ENCODE measurements around the gene SH3BP4.

SH3BP4 gene

DNA sequence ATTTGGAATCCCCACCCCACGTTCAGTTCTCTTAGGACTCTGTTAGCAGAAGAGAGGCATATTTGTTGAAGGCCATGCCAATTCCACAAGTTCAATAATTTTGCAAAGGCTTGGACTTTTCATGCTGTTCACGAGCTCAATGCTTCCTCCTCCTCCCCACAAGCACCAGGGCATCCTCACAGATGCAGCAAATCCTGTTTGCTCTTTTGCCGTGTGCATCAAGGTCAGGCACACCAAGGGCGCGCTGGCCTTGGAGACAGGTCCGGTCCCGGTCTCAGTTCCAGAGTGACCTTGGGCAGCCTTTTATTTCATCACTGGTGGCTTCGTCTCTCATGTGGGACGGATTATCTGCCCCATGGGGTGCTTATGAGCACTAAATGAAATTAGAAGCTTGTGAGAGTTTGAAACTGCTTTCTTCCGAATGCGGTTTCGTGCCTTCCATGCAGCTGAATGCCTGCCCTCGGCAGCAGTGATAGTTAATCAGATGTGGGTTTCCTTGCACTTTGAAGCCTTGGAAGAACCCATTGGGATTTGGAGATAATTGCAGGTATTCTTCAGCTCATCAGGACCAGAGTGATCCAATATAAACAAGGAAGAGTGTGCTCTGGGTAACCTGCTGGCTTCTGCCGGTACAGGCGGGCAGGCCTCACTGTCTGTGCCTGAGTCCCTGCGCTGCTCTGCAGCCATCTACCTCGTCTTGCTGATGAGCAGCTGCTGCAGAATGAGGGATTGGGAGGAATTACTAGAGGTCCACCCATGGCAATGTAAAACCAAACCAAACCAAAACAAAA is 140.8 kb downstream of the SH3BP4 start:
- no peak for DNase-seq

DNA sequence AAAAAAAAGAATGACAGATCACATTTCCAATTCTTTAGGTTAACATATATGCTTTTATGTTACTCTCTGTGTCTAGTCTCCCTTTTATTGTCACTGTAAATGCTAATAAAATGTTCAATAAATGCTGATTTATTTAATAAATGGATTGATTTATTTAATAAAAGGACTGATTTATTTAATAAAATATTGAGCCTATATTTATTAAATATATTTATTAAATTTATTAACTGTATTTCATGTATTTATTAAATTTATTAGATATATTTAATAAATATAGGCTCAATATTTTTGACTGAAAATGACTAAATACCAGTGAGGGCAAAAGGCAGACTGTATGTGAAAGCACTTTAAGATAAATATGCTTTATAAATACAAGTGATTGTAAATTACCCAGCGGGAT is 142.6 kb downstream of the SH3BP4 start:
- DNase-seq = no peak

DNA sequence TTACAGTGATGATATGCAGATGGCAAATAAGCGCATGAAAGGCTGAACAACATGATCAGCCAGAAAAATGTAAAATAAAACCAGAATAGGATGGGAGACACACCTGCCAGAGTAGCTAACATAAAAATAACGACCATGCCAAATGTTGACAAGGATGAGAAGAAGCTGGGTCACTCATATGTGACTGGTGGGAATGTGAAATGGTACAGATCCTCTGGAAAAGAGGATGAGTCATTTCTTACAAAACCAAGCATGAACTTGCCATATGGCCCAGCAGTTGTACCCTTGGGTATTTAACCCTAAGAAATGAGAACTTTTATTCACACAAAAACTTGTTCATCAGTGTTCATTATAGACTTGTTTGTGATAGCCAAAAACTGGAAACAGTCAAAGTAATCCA is 143.8 kb downstream of the SH3BP4 start:
- no peak for DNase-seq

DNA sequence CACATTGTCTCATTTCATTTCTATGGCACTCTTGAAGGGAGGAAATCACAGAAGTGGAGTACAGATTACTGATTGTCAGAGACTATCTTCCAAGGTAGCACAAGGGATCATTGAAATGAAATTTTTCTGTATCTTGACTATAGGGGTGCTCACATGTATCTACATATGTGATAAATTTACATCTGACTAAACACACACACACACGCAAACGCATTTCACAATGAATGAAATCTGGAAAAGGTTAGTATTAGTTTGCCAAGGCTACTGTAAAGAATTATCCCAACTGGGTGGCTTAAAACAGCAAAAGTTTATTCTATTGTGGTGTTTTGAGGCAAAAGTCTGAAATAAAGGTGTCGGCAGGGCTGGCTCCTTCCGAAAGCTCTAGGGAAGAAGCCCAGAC is 144.6 kb downstream of the SH3BP4 start:
- no peak for DNase-seq

DNA sequence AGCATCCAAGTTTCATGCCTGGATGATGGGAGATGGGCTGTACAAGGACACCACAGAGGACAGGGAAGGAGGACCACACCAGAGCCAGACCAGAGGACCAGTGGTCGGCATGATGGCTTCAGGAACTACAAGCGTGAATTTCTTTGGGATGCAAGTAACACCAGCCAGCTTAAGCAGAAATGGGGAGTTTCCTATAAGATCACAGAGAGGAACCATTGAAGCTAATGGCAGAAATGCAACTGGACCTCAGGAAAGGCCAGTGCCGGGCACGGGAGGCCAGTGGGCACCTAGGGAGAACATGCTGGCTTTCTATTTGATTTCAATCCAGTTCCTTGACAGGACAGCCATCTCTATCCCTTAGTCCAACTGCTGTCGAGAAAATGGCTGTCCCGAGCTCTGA is 145.4 kb downstream of the SH3BP4 start:
- DNase-seq = no peak

DNA sequence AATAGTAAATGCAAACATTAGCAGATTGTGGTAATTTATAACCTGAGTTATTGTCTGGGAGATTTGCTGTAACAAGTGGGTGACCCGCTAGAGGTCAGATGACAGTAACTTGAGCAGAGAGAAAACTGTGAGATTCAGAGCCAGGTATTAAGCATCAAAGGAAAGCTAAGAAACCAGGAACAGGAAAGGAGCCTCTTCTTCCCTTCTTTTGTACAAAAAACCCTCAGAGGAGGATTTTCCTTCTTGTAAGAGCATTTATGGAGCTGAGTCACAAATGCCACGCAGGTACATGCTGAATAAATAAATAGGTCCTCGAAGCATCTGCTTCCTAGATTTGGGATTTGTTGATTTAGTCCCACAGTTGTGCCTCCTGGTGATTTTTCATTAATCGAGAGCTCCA is 146.5 kb downstream of the SH3BP4 start:
- DNase-seq = peak in 1 of 2 experiments; percentile 4

DNA sequence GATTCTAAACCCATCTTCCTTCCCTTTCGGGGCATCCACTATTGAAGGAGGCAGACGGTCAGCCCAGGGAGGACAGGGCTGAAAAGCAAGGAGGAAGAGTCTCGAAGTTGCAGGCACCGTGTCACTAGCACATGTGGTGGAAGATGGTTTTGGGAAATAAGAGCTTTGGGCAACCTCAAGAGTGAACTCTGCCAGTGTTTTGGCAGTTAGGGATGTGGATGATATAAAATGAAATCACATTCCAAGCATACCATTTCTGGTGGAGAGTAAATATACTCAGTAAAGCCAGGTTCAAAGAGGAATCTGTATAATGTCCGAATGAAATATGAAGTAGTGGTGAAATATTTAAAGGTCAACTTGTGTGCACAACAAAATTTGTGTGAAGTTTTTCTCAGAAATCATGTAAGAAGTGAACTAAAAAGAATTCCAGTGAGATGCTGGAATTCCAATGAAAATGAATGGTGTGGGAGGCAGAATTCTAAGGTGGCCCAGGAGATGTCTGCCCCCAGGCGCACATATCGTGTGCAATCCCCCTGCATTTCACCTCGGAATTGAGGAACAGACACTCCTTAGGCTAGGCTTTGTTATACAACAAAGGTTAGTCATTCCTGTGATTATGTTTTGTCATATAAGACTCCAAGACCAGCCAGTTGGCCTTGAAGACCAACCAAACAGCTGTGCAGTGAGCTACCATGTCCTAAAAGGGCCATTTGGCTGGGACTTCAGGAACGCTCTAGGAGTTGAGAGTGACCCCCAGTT is 147.1 kb downstream of the SH3BP4 start:
- no peak for DNase-seq

DNA sequence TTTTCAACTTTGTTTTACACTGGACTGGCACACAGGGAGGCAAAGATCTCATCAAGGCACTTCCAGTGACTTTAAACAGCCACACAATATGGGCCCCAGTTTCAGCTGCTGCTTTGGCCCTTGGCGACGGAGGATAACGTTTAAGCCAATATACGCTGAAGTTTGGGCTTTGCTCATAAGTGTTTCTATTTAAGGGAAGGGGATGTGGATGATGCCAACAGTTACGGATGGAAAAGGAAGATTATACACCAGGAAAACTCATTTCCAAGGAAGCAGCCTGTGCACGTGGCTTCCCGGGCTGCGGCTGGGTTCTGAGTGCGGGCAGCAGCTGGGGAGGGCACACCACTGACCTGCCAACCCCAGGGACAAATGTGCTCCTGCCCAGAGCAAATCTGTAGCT is 151.1 kb downstream of the SH3BP4 start:
- no peak for DNase-seq
